NK-92 treated with Interleukin-12 subunit alpha and Interleukin-12 subunit beta, amount 100 ng/mL, for 24 hours (cell line): Measurements from ENCODE around the gene C10orf71.

Source experiments
- DNase-seq: peaks from one replicate; lab custom pipeline; 2025; lab: John Stamatoyannopoulos, UW

The C10orf71 gene

GRCh38 chr10:49361178-49361554 is 62.2 kb downstream of the C10orf71 start:
- no peak for DNase-seq

DNA sequence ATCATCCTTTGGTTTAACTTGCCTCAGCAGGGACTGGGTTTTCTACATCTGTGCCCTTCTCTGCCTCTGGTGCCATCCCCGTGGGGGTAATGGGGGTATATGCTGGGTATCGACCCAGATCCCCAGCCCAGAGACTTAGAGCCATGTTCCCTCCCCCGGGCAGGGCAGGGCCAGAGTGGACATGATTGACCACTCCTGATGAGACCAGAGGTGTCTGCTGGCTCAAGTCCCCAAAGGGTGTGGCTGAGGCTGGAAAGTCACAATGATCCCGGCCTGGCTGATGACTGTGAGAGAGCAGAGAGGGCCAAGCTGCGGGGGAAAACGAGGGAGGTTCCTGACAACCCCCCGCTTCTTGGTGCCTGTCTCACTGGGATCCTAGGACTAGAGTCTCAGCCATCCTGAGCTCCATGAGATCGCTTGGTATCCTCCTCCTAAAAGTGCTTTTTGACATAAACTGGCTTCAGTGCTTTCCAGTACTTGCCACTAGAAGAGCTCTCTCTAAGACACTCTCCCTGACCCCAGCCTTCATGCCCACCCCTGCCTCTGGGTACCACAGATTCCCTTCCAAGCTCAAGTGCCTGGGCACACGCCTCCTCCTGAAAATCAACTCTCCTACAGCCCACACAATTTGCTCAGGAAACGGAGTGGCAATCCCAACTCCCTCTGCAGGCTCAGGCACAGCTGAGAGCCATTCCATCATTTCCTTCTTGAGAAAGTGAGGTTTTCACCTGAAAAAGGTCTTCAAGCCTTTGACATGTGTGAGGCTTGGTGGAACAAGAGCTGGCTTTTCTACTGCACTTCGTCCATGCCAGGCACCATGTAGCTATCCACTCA is 63.0 kb downstream of the C10orf71 start:
- DNase-seq: no peak

GRCh38 chr10:49362596-49363260 is 63.8 kb downstream of the C10orf71 start:
- no peak for DNase-seq

GRCh38 chr10:49363309-49364031 is 64.5 kb downstream of the C10orf71 start:
- no peak for DNase-seq

DNA sequence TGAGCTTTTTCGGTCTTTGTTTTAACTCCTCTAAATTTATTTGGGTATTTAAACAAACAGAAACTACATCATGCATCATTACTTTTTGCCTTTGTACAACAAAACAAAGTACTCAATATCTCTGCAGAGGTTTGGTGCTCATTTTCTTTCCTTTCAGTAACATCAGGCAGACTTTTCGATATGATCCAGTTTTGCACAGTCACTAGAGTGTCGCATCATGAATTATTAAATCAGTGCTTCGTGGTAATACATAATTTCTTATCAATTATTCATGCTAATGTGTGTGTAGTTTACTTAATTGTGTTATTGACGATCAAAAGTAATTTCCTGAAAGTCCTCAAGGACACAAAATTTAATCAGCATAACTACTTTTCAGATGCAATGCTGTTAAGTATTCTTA is 65.1 kb downstream of the C10orf71 start:
- DNase-seq: no peak

- DNase-seq: no peak
Measured at GRCh38 chr10:49364747-49365146, 65.8 kb downstream of the C10orf71 start.

DNA sequence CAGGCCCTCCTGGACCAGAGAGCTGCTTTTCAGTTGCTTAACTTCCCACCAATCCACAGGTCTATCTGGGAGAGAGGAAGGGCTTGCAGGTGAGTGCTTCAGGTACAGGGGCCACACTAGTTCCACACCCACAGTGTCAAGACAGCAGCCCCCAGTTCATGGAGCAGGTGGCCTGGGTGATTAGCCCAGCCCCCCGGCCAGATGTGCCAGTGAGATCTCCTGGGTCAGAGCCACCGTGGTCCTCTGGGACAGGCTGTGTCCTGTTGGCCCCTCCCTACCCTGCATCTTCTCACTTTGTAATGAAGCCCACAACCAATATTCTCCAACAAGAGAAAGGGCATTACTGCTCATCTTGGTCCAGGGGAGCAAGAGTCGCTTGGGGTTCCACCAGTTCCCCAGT is 66.3 kb downstream of the C10orf71 start:
- DNase-seq: no peak

DNA sequence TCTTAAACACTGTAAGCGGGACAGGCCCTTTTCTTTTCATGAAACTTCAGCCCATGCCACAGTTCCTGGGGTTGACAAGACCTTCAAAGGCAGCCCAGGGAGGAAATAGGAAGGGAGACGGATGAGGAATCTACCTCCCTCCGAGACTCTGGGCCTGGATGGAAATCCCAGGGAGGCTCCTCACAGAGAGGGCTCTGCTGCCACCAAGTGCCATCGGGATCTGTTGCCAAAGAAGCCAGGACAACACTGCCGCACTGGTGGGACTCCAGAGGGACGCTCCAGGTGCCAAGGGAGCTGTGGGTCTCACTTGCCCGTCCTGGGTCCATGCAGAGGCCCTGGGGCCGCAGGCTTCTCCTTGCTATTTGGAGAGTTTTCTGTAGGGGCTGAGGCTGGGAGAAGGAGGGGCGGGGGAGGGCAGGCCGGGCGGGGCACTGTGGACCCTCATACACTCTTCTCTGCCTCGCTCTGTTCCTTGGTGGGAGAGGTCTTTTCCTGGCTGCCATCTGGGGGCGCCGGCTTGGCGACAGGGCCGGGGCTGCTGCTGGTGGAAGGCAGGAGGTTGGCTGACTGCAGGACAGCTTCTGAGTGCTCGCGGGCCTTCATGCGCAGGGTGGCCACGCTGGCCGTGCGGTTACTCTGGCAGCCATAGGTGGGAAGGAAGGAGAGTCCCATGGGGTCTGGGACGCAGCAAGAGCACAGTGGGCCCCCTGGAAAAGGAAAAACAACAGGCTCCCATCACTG is 66.9 kb downstream of the C10orf71 start:
- no peak for DNase-seq

DNA sequence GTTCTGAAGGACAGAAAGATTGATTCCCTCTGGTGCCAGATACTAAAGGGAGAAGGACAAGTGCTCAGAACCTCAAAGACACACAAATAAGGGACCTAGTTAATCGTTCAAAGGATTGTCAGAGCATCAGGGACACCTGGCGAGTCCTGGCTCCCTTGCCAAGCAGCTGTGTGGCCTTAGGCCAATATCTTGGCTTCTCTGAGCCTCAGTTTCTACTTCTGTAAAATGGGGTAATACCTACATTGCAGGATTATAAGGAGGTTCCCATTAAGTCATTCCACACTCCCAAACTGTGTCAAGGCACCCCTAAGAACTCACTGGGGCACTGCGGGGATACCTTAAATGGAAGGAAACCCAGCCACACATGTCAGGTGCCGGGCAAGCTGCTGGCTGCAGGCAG is 67.5 kb downstream of the C10orf71 start:
- DNase-seq: no peak

DNA sequence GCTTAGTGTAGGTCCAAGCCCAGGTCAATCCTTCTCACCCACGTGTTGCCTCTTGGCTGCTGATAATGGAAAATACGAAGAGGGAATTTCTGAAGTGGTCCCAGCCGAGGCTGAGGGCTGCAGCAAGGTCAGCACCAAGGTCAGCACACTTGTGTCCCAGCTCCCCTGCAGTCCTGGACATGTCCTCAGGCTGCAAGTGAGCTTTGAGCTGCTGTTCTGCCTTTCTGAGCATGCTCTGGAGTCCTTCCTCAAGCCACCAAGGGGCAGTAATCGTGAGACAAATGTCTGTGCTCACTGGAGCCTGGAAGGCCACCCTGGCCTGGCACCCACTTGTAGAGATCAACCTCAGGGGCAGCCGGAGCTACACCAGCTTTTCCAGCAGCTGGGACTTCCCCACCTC is 68.6 kb downstream of the C10orf71 start:
- no peak for DNase-seq

DNA sequence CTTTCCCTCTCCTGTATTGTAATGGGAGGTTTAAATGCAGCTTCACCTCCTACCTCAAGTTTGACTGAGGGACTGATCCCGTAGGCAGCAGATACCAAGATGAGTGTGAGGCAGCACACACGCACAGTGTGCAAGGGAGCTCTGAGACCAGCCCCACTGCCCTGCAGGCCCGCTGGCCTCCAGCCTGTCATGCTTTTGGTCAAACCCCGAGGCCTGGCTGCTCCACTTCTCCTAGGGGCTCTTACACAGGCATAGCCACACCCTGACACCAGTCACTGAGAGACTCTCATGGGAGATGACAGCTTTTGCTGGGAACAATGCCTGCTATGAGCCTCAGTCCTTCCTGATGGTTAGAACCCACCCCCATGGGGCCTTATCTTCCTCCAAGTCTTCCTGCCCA is 69.3 kb downstream of the C10orf71 start:
- DNase-seq: no peak

GRCh38 chr10:49369216-49370162 is 70.5 kb downstream of the C10orf71 start:
- no peak for DNase-seq

DNA sequence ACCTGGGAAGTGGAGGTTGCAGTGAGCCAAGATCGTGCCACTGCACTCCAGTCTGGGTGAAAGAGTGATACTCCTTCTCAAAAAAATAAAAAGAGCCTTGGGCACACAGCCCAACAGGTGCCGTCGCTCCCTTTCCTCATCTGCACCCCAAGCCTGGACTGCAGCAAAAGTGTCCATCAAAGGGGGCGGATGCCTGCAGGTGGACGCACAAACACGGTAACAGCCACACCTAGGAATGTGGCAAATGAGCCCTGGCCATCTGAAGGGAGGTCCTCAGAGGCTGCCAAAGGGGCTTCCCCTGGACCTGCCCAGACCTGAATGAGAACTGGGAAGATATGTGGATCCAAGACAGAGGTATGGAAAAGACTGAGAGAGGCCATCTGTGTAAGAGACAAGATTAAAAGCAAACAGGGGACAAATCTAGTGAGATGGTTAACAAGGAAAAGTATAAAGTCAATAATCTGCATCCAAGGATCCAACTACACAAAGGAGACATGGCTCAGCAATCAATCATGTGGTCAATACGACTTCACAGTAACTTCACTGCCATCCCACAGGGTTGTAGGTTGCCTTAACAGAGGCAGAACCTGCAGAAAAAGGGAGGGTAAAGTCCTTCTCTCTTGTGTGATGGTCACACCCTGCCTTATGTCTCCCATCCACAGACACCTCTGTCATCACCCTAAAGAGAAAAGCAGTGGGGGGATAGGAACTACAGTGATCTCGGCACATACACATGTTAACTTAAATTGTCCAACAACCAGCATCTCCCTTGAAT is 71.5 kb downstream of the C10orf71 start:
- no peak for DNase-seq

GRCh38 chr10:49371967-49372366 is 73.0 kb downstream of the C10orf71 start:
- no peak for DNase-seq

DNA sequence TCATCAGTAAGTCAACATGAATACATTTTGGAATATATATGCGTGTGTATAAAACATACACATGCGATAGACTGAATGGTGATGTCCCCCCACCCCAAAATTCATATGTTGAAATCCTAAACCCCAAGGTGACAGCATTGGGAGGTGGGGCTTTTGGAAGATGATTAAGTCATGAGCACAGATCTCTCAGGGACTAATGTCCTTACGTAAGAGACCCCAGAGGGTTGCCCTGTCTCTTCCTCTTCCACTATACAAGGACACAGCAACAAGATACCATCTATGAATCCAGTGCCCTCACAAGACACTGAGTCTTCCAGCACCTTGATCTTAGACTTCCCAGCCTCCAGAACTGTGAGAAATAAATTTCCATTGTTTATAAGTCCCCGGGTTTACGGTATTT is 74.4 kb downstream of the C10orf71 start:
- DNase-seq: no peak

DNA sequence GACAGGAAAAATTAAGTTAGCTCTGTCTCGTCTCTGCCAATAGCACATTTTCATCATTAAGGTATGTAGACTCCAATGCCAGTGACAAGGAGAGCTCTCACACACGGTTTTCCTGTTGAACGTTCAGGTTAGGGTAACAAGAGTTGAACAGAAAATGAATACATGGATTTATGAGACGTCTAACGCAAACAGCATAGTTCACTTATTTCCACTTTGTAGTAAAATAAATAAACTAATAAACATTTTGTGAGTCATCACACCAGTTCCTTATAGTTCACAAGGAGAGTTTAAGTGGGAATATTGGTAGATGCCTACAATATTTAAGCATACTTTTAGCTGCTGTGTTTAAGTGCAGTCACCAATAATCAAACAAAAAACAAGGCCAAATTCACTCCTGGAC is 75.8 kb downstream of the C10orf71 start:
- DNase-seq: no peak

GRCh38 chr10:49375611-49376010 is 76.6 kb downstream of the C10orf71 start:
- DNase-seq: no peak
